HG03139 (cell line): ENCODE measurements around the gene OCLN.
"Not testable (repeated sequence)": the region's sequence is repeated elsewhere in the genome, so short reads cannot be mapped to it uniquely, and the experiment has no call there.

Source experiments
- ATAC-seq: cut with Tn5 transposase; IDR thresholded peaks from one replicate; pipeline ENCODE4 v1.9.1; 2021; ENCODE audit not compliant: unreplicated experiment

The OCLN gene

GRCh38 chr5:69491027-69491426 is 1.6 kb upstream of the OCLN start:
- ATAC-seq = no peak

GRCh38 chr5:69491838-69492390 is 676 bp upstream of the OCLN start:
- no peak for ATAC-seq

GRCh38 chr5:69492923-69493395 is 369 bp downstream of the OCLN start:
- ATAC-seq = no peak

- no peak for ATAC-seq
Observed at GRCh38 chr5:69493396-69494133, 975 bp downstream of the OCLN start.

- ATAC-seq = no peak
Observed at GRCh38 chr5:69494452-69494851, 1.9 kb downstream of the OCLN start.

- no peak for ATAC-seq
Observed at GRCh38 chr5:69497006-69497520, 4.5 kb downstream of the OCLN start.

GRCh38 chr5:69498384-69498783 is 5.8 kb downstream of the OCLN start:
- ATAC-seq = no peak

- ATAC-seq = no peak
Observed at GRCh38 chr5:69502367-69502766, 9.8 kb downstream of the OCLN start.

- ATAC-seq = no peak
Observed at GRCh38 chr5:69502767-69503488, 10.3 kb downstream of the OCLN start.

- no peak for ATAC-seq
Observed at GRCh38 chr5:69504036-69504435, 11.4 kb downstream of the OCLN start.

- no peak for ATAC-seq
Observed at GRCh38 chr5:69505306-69505705, 12.7 kb downstream of the OCLN start.

GRCh38 chr5:69509212-69509611 is 16.6 kb downstream of the OCLN start:
- ATAC-seq = no peak

- no peak for ATAC-seq
Observed at GRCh38 chr5:69510694-69511093, 18.1 kb downstream of the OCLN start.

GRCh38 chr5:69512740-69513260 is 20.2 kb downstream of the OCLN start:
- no peak for ATAC-seq

GRCh38 chr5:69515570-69515969 is 23.0 kb downstream of the OCLN start:
- not testable (repeated sequence) for ATAC-seq

GRCh38 chr5:69516769-69517168 is 24.2 kb downstream of the OCLN start:
- ATAC-seq = no peak

- ATAC-seq = no peak
Observed at GRCh38 chr5:69517763-69518212, 25.2 kb downstream of the OCLN start.

- no peak for ATAC-seq
Observed at GRCh38 chr5:69519285-69519684, 26.7 kb downstream of the OCLN start.

- no peak for ATAC-seq
Observed at GRCh38 chr5:69522035-69522434, 29.4 kb downstream of the OCLN start.

GRCh38 chr5:69525490-69525889 is 32.9 kb downstream of the OCLN start:
- ATAC-seq = no peak

GRCh38 chr5:69526660-69527059 is 34.1 kb downstream of the OCLN start:
- no peak for ATAC-seq
